ENCODE results near the gene TMEM132E. TPM values are rescaled to one million over a fixed set of nuclear protein-coding genes. Genes with fewer than 3 reads are reported as not detected.

The TMEM132E gene
- total and polyA plus RNA-seq, 10 of the 15 experiments (the other 5 are each of a cell fraction or from before 2014, with no cell fraction given): not detected

- TF ChIP-seq STAT1 (conservative IDR thresholded peaks at IDR 0.05) (no peak), SPI1 (IDR thresholded peaks at IDR 0.05; ENCODE audit: borderline replicate concordance, insufficient read depth, low read depth, low read length) (no peak)
These were observed 12.5 kb upstream of the TMEM132E start (continued) for GRCh38 chr17:34566873-34567272.

GRCh38 chr17:34567691-34568465 is 11.5 kb upstream of the TMEM132E start:
- no peak overlapping the region for H3K4me2 ChIP-seq (ENCODE audit: control insufficient read depth, insufficient read depth)
- SMC1A ChIA-PET (ENCODE audit: uncharacterized antibody, unreplicated experiment): interaction anchor here (1.0 kb wide), 1 partner anchor 9 kb away, joined by 3 read pairs; no protein-coding TSS in a partner anchor
- no peak overlapping the region for H3K27ac ChIP-seq (ENCODE audit: control insufficient read depth, insufficient read depth)
- no peaks in the 10 kb centered on the region for H3K9me3 ChIP-seq (replicated peaks; ENCODE audit: control insufficient read depth, insufficient read depth, low read length)
- BruUV-seq (replicated peaks): no TSS peak
- H3K79me2 ChIP-seq (ENCODE audit: control insufficient read depth, insufficient read depth, low read length): no peaks in the 10 kb centered on the region
- in situ Hi-C loops (cut with MboI): no loop called here
- no peaks in the 10 kb centered on the region for H3K4me1 ChIP-seq (ENCODE audit: control insufficient read depth, insufficient read depth, low read length)
- no peak overlapping the region for H3K4me3 ChIP-seq
- ATAC-seq (no peak), DNase-seq (ENCODE audit: low read depth, low spot score) (no peak), FAIRE-seq (no peak)
- CTCF ChIA-PET: no interaction called here
- no peaks in the 10 kb centered on the region for H3K36me3 ChIP-seq (ENCODE audit: control insufficient read depth in 2 of 2, insufficient read depth in 2 of 2, low read length in 1 of 2)
- TF ChIP-seq RAD21 (IDR thresholded peaks at IDR 0.05; ENCODE audit: insufficient read depth, low read depth, low read length): no peak
- TF ChIP-seq CHD2 (IDR thresholded peaks at IDR 0.05; ENCODE audit: borderline replicate concordance, low read depth, low read length): no peak
- TF ChIP-seq ZNF592 (IDR thresholded peaks at IDR 0.05): no peak
- TF ChIP-seq IRF4 (IDR thresholded peaks at IDR 0.05; ENCODE audit: low read depth, low read length): no peak
- no peak for TF ChIP-seq EZH2 (IDR thresholded peaks at IDR 0.05; ENCODE audit: borderline replicate concordance, control insufficient read depth, low read depth, low read length)
- no peak for TF ChIP-seq IRF3 (IDR thresholded peaks at IDR 0.05)
- TF ChIP-seq RELB (IDR thresholded peaks at IDR 0.05; ENCODE audit: low read depth): no peak
- TF ChIP-seq BCL11A (IDR thresholded peaks at IDR 0.05; ENCODE audit: low read depth, low read length): no peak
- TF ChIP-seq WRNIP1 (IDR thresholded peaks at IDR 0.05; ENCODE audit: borderline replicate concordance, low read depth, low read length): no peak
- no peak for TF ChIP-seq PAX8 (IDR thresholded peaks at IDR 0.05)
- no peak for TF ChIP-seq RBBP5 (conservative IDR thresholded peaks at IDR 0.05)
- TF ChIP-seq CREB1 (IDR thresholded peaks at IDR 0.05; ENCODE audit: low read depth): no peak
- 8% methylated on average over 11 of the region's 11 CpGs for WGBS (ENCODE audit: insufficient coverage, insufficient replicate concordance, low lambda C conversion rate, missing lambda C conversion rate)
- RAD21 ChIA-PET (ENCODE audit: unreplicated experiment): no interaction called here
- POLR2A ChIA-PET: no interaction called here
- intact Hi-C loops (cut with micrococcal nuclease; ENCODE audit: unreplicated experiment): no loop called here
- no peak overlapping the region for H2AFZ ChIP-seq (ENCODE audit: control insufficient read depth, low read depth, low read length)
- H3K9ac ChIP-seq (ENCODE audit: control insufficient read depth, insufficient read depth, low read length): no peak overlapping the region
- peaks cover 0 to 5% of the 10 kb centered on the region in 2 experiments; a peak in 1 of 4 replicates for H3K27me3 ChIP-seq (replicated peaks in 1 of 2; ENCODE audit: control insufficient read depth in 2 of 2, insufficient read depth in 2 of 2, low read length in 1 of 2)
- no peaks in the 10 kb centered on the region for H4K20me1 ChIP-seq (ENCODE audit: control insufficient read depth, insufficient read depth)

Measured in GM12878 (cell line).